ENCODE results near the gene SAMD4A. TPM values are rescaled to one million over a fixed set of nuclear protein-coding genes. Genes with fewer than 3 reads are reported as not detected.

The SAMD4A gene
- total RNA-seq, 1 experiment from 2014 or later: 9.6 TPM

- Histone ChIP-seq H4K8ac (replicated peaks; ENCODE audit: insufficient read length, low read depth, low read length) (no peak overlapping the region), H4K5ac (ENCODE audit: insufficient read length, low read depth, low read length) (no peak overlapping the region), H3K4me2 (ENCODE audit: insufficient read depth, insufficient read length, low read length) (no peak overlapping the region), H3K23ac (ENCODE audit: insufficient read length, low read depth, low read length) (no peak overlapping the region), H3K9ac (ENCODE audit: extremely low read depth, insufficient read length, low read length) (no peak overlapping the region), H3K18ac (ENCODE audit: insufficient read length, low read depth, low read length) (no peak overlapping the region), H2BK120ac (ENCODE audit: low read depth, low read length, poor library complexity, severe bottlenecking) (no peak overlapping the region), H3K9me3 (ENCODE audit: control insufficient read depth, low read depth, low read length) (no peaks in the 10 kb centered on the region), H2BK20ac (ENCODE audit: low read depth, low read length, poor library complexity, severe bottlenecking) (no peak overlapping the region), H3K4me1 (ENCODE audit: insufficient read depth, low read length) (no peaks in the 10 kb centered on the region), H4K91ac (ENCODE audit: insufficient read length, low read depth, low read length) (no peak overlapping the region), H3K79me2 (ENCODE audit: insufficient read depth, low read length) (no peaks in the 10 kb centered on the region), H3K56ac (ENCODE audit: insufficient read length, low read depth, low read length) (no peak overlapping the region), H2BK12ac (ENCODE audit: insufficient read length, low read depth, low read length) (no peak overlapping the region), H3K4ac (ENCODE audit: low read depth, low read length) (no peak overlapping the region), H3K27ac (ENCODE audit: insufficient read length, low read depth, low read length) (no peak overlapping the region), H3K79me1 (ENCODE audit: insufficient read depth, low read depth, low read length, poor library complexity, severe bottlenecking) (no peaks in the 10 kb centered on the region), H3K23me2 (ENCODE audit: insufficient read length, low read depth, low read length, poor library complexity, severe bottlenecking) (no peaks in the 10 kb centered on the region), H3K27me3 (ENCODE audit: insufficient read depth, low read length) (no peaks in the 10 kb centered on the region), H2AK5ac (ENCODE audit: insufficient read length, low read length) (no peak overlapping the region), H2AFZ (ENCODE audit: low read length) (no peak overlapping the region), H4K20me1 (ENCODE audit: control insufficient read depth, insufficient read depth, insufficient read length) (no peaks in the 10 kb centered on the region), H3T11ph (ENCODE audit: low read length) (no peak overlapping the region), H2BK15ac (ENCODE audit: low read depth, low read length) (no peak overlapping the region), H3K14ac (ENCODE audit: insufficient read depth, low read length) (no peak overlapping the region), H2BK5ac (ENCODE audit: insufficient read length, low read length) (no peak overlapping the region)
- Mint-ChIP-seq H3K27ac (no peak overlapping the region), H3K4me3 (no peak overlapping the region), H3K4me1 (peaks cover 2% of the 10 kb centered on the region in 2 experiments; a peak in 2 of 4 replicates), H3K36me3 (ENCODE audit: insufficient read depth in 1 of 3, low read depth in 3 of 3) (no peaks in the 10 kb centered on the region), H3K9me3 (no peaks in the 10 kb centered on the region; a peak in 2 of 5 replicates), H3K27me3 (ENCODE audit: low read depth) (no peaks in the 10 kb centered on the region)
- no peak for DNase-seq
- TF ChIP-seq CTCF (conservative IDR thresholded peaks at IDR 0.05): no peak
Measured at GRCh38 chr14:54709867-54710266, 142.9 kb downstream of the SAMD4A start.
